Gastroesophageal sphincter (tissue), 4 donors: ENCODE measurements around the gene ITGBL1. TPM values are rescaled to one million over a fixed set of nuclear protein-coding genes. Genes with fewer than 3 reads are reported as not detected.

Source experiments
- ATAC-seq: fragments of 150-250 bp; one replicate; pipeline ENCODE4 v1.9.1; 2016; ENCODE audit warnings: mild to moderate bottlenecking, moderate library complexity
- H3K27ac ChIP-seq, 4 donors: fragments of 200-600 bp; sonication (generic) in 3 of 4; 1 replicate in 3 of 4; 2 replicates in 1 of 4; pipeline ENCODE4 v1.5.1; 2016 to 2019
- H3K27me3 ChIP-seq: fragments of 200-600 bp; sonication (generic); one replicate; pipeline ENCODE4 v1.5.1; 2019
- H3K36me3 ChIP-seq, 2 donors: fragments of 200-600 bp; sonication (generic); one replicate each; pipeline ENCODE4 v1.5.1; 2019; ENCODE audit warnings: control low read depth in 1 of 2
- H3K4me1 ChIP-seq, 3 donors: fragments of 200-600 bp; sonication (generic); 1 replicate in 2 of 3; 2 replicates in 1 of 3; pipeline ENCODE4 v1.5.1; 2016 to 2019; ENCODE audit warnings: control low read depth in 2 of 3
- H3K4me3 ChIP-seq, 2 donors: fragments of 200-600 bp; sonication (generic); one replicate each; pipeline ENCODE4 v1.5.1; 2019; ENCODE audit warnings: mild to moderate bottlenecking in 1 of 2, moderate library complexity in 1 of 2
- H3K9me3 ChIP-seq, 3 donors: fragments of 200-600 bp; sonication (generic); one replicate each; pipeline ENCODE4 v1.5.1; 2017 to 2019; ENCODE audit warnings: control low read depth in 2 of 3
- CTCF ChIP-seq, 4 experiments: fragments of 200-600 bp in 2 of 4; fragments of 450-650 bp in 2 of 4; sonication (generic) in 1 of 4; IDR thresholded peaks; one replicate each; pipeline ENCODE4 v1.5.1; 2017 to 2019; ENCODE audit warnings: antibody characterized with exemption in 4 of 4, mild to moderate bottlenecking in 2 of 4, moderate library complexity in 2 of 4
- EP300 ChIP-seq: sonication (generic); formaldehyde crosslinking; IDR thresholded peaks from one replicate; pipeline ENCODE4 v1.6.1; 2017; ENCODE audit warnings: antibody characterized with exemption, mild to moderate bottlenecking
- POLR2A ChIP-seq, 2 donors: fragments of 450-650 bp; IDR thresholded peaks; one replicate each; pipeline ENCODE4 v1.6.1; 2017; ENCODE audit warnings: antibody characterized with exemption in 2 of 2, mild to moderate bottlenecking in 2 of 2, moderate library complexity in 1 of 2
- POLR2AphosphoS5 ChIP-seq: sonication (generic); formaldehyde crosslinking; IDR thresholded peaks from one replicate; pipeline ENCODE4 v1.6.1; 2017; ENCODE audit warnings: antibody characterized with exemption
- WGBS, 2 donors: methylation state at CpG; one replicate each; pipeline ENCODE4 v1.1.5; 2018; ENCODE audit warnings: low coverage in 1 of 2; 5-methylcytosine and 5-hydroxymethylcytosine counted together
- total RNA-seq, 4 donors: library from RNA; depleted of rRNA; stranded (reverse); fragments of >200 nt; gene quantifications; one replicate each; pipeline ENCODE4 v1.1.0, GENCODE V29; 2016

Gene ITGBL1
- total RNA-seq, 4 donors from 2014 or later = 8.6 to 28.0 (median 12.8) TPM

- WGBS, 2 donors = 50 to 66% methylated on average over 3 of the region's 3 CpGs
- no peaks in the 10 kb centered on the region for H3K36me3 ChIP-seq
- H3K27ac ChIP-seq = no peak overlapping the region
- H3K9me3 ChIP-seq = no peaks in the 10 kb centered on the region
- no peak for TF ChIP-seq POLR2AphosphoS5
- TF ChIP-seq POLR2A (IDR thresholded peaks at IDR 0.05) = no peak
- no peak for TF ChIP-seq EP300
- TF ChIP-seq CTCF (IDR thresholded peaks at IDR 0.05) = no peak
- no peaks in the 10 kb centered on the region for H3K27me3 ChIP-seq
- H3K4me3 ChIP-seq = no peak overlapping the region
- ATAC-seq = no peak
- H3K4me1 ChIP-seq = no peaks in the 10 kb centered on the region
Measured at GRCh38 chr13:101489643-101490405, 37.3 kb downstream of the ITGBL1 start.

- Histone ChIP-seq H3K9me3 (no peaks in the 10 kb centered on the region), H3K4me1 (no peaks in the 10 kb centered on the region), H3K4me3 (no peak overlapping the region), H3K27ac (no peak overlapping the region), H3K36me3 (no peaks in the 10 kb centered on the region), H3K27me3 (no peaks in the 10 kb centered on the region)
- ATAC-seq = no peak
- TF ChIP-seq CTCF (IDR thresholded peaks at IDR 0.05) = no peak
- no peak for TF ChIP-seq EP300
- no peak for TF ChIP-seq POLR2AphosphoS5
- no peak for TF ChIP-seq POLR2A (IDR thresholded peaks at IDR 0.05)
Measured at GRCh38 chr13:101490406-101491015, 38.0 kb downstream of the ITGBL1 start.

GRCh38 chr13:101492251-101492910 is 39.9 kb downstream of the ITGBL1 start:
- WGBS, 2 donors = 78 to 90% methylated on average over 2 to 3 of the region's 3 CpGs
- Histone ChIP-seq H3K9me3 (no peaks in the 10 kb centered on the region), H3K27ac (no peak overlapping the region), H3K27me3 (no peaks in the 10 kb centered on the region), H3K36me3 (no peaks in the 10 kb centered on the region), H3K4me3 (no peak overlapping the region), H3K4me1 (no peaks in the 10 kb centered on the region)
- ATAC-seq = no peak
- TF ChIP-seq POLR2AphosphoS5 (no peak), CTCF (IDR thresholded peaks at IDR 0.05) (no peak), POLR2A (IDR thresholded peaks at IDR 0.05) (no peak), EP300 (no peak)

- no peaks in the 10 kb centered on the region for H3K27me3 ChIP-seq
- 65 to 67% methylated on average over 3 of the region's 3 CpGs for WGBS, 2 donors
- TF ChIP-seq CTCF (IDR thresholded peaks at IDR 0.05) (no peak), POLR2AphosphoS5 (no peak), POLR2A (IDR thresholded peaks at IDR 0.05) (no peak), EP300 (no peak)
- no peak for ATAC-seq
- H3K27ac ChIP-seq = no peak overlapping the region
- no peaks in the 10 kb centered on the region for H3K4me1 ChIP-seq
- no peak overlapping the region for H3K4me3 ChIP-seq
- H3K9me3 ChIP-seq = no peaks in the 10 kb centered on the region
- no peaks in the 10 kb centered on the region for H3K36me3 ChIP-seq
Measured at GRCh38 chr13:101493541-101493940, 41.1 kb downstream of the ITGBL1 start.
